HG03378 (cell line): ENCODE results near the gene PDK4.
"Not testable (repeated sequence)": the region's sequence is repeated elsewhere in the genome, so short reads cannot be mapped to it uniquely, and the experiment has no call there.

Source experiments
- ATAC-seq: cut with Tn5 transposase; IDR thresholded peaks from one replicate; pipeline ENCODE4 v1.9.1; 2021; ENCODE audit warnings: mild to moderate bottlenecking, moderate library complexity; ENCODE audit not compliant: unreplicated experiment

The PDK4 gene

DNA sequence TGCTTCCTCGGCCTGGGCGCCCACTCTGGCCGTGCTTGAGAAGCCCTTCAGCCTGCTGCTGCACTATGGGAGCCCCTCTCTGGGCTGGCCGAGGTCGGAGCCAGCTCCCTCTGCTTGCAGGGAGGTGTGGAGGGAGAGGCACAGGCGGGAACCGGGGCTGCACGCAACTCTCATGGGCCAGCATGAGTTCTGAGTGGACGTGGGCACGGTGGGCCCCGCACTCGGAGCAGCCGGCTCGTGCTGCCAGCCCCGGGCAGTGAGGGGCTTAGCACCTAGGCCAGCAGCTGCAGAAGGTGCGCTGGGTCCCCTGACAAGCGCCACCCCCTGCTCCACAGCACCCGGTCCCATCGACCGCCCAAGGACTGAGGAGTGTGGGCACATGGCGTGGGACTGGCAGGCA, 9.0 kb upstream of the PDK4 start:
- ATAC-seq, result no peak

DNA sequence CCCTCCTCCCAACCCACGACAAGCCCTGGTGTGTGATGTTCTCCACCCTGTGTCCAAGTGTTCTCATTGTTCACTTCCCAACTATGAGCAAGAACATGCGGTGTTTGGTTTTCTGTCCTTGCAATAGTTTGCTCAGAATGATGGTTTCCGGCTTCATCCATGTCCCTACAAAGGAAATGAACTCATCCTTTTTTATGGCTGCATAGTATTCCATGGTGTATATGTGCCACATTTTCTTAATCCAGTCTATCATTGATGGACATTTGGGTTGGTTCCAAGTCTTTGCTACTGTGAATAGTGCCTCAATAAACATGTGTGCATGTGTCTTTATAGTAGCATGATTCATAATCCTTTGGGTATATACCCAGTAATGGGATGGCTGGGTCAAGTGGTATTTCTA, 8.5 kb upstream of the PDK4 start:
- ATAC-seq, result not testable (repeated sequence)

DNA sequence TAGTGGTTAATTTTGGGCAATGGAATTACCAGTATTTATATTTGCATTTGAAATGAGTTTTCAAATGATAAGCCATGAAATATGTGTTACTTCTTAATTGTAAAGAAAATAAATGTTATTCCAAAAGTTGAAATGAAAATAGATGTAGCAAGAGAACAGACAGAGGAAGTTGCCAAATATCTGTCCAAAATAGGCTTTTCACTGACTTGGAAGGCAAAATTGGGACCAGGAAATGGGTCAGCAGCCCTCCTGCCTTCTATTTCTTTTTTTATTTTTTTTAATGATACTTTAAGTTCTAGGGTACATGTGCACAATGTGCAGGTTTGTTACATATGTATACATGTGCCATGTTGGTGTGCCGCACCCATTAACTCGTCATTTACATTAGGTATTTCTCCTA, 8.1 kb upstream of the PDK4 start:
- not testable (repeated sequence) for ATAC-seq

DNA sequence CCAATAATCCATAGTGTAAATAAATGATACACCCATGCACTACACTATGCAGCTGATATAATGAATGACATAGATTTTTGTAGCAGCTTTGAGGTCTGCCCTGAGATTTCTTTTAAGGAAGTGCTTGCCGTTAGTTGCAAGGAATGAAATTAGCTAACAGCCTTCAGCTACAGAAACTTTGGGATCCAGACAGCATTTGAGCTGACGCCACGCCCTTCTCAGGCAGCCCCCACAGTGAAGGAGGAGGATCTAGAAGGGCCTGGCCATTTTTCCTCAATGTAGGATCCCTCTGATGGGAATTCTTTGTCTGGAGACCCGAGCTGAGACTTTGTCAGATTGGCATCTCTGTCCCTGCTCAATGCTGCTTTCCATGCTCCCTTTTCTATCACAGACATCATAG, 6.1 kb upstream of the PDK4 start:
- ATAC-seq, result no peak

DNA sequence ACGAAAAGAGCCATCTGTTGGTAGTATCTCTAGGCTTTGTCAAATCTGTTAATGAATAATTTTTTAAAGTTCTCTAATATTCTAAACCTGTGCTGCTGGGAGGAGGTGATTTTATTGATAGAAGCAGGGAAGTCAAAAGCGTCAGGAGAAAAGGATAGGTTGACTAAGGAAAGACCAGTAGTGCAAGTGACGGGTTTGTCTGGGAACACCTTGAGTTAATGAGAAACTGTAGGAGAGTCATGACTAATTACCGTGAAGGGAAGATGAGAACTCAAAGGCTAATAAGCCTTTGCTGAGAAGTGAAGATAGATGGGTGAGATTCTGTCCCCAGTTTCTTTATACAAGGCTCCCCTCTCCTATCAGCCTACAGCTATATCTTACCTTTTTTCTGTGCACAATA, 5.0 kb upstream of the PDK4 start:
- no peak for ATAC-seq

DNA sequence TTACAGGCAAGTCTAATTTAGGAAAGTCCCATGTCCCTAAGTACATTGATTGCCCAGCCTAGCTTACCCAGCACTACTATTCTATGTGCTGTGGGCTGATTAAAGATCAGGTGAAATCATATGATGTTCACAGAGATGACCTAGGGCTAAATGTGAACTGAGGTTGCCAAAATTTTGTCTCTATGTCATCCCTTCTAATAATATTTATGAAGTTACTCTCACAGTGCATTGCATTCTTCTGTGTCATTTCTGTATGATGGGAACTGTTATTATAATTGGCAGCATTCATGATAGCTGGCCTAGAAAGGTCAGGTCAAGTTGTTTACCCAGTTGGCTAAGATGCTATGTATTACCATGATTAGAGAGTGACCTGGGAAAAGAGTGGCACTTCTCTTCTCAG, 2.8 kb upstream of the PDK4 start:
- no peak for ATAC-seq

DNA sequence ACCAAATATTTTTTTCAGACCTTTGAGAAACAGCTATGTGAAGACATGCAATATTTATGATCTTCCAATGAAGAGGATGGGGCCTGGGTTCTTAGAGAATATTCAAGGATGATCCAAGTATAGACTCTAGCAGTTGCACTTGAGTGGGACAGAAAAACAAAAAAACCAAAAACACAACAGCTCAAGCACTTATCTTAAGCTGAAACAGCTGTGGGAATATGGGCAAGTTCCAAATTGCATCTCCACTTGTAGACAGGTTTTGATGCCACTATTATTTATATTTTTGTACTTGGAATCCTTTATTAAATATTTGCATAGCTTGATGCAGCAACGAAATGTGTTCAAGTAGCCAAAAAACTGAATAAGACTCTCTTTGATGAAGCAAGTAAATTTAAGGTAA, 2.2 kb upstream of the PDK4 start:
- no peak for ATAC-seq

DNA sequence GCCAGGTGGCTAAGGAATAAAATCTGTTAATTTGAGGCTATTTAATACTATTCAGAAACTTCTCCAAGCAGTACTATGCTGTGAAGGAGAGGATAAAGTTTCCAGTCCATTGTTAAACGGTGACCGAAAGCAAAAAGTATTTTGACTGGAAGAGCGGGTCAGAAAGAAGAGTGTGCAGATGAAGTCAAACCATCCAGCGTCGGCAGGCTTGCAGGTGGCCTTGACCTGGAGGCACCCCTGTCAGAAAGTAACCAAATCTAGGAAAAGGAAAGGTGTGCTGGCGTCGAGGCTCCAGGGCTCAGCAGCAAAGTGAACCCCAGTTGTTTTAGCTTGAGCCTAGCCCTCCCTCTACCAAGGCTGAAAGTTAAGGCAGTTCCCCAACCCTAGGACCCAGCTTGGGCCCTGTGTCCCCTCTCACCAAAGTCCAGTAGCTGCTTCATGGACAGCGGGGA, 544 bp downstream of the PDK4 start:
- ATAC-seq, result no peak

DNA sequence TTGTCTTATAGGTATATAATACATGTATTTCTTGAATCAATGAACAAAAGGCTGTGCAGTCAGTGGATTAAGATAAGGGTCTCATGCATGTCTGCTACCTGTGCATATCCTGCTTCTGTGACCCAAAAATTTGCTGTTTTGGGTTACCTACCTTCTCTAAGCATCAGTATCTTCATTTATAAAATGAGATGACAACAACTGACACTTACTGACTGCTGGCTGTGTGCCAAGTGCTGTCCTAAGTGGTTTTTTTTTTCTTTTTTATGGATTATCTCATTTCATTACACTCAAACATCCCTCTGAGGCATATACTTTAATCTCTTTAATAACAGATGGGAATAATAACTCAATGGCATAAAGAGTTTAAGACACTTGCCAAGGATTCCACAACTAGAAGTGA, 2.1 kb downstream of the PDK4 start:
- ATAC-seq, result no peak

DNA sequence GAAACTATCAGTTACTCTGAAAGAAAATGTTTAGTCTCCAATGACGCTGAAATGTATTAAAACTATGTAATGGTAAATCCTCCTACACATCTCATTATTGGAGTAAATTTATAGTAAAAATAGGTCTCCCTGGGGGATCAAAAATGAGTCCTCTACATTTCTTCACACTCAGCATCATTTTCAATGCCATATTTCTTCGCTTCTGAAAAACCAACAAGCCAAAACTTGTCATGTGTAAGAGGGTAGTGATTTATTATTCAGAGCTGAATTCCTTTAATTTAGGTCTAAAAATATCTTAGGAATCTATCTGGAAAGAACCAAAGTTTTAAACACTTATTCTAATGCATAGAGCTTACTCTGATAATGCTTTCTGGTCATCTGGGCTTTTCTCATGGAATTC, 3.0 kb downstream of the PDK4 start:
- no peak for ATAC-seq

DNA sequence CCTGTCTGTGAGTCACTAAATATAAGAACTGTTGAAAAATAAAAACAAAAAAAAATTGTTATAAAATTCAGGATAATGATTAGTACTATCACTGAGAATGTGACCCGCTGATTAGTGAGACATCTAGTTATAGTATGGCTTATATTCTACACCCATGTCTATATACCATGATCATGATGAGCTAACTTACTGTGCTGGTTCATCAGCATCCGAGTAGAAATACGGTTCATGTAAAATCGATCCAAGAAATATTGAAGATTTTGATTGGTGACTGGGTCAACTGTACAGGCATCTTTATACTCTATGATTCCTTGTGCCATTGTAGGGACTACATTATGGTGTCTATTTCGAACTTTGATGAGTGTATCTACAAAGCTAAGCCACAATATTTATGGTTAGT, 3.7 kb downstream of the PDK4 start:
- ATAC-seq, result no peak

DNA sequence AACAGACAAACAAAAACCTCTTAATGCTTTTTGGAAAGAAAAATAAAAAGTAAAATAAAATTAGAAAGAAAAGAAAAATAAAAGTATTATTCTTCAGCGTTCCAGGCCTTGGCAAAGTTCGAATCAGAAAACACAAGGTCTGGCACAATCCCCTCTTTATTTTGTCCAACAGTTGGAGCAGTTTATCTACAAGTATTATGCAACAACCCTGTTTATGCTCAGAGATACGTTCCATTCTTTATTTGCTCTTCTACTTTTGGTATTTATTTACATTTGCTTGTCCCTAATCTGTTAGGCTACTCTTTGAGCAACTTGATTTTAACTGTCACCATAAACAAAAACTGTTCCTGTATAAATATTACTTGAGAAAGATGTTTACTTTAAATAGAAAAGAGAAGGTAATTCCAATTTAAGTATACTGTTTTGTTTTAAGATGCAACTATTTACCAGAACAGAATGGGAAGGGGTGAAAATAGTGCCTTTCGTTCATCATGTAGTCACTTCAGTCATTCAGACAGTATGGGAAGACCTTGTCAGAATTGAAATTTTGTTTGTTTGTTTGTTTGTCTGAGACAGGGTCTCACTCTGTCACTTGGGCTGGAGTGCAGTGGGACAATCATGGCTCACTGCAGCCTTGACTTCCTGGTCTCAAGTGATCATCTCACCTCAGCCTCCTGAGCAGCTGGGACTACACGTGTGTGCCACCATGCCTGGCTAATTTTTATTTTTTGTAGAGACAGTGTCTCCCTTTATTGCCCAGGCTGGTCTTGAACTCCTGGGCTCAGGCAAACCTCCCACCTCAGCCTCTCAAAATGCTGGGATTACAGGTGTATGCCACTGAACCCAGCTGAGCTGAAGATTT, 5.7 kb downstream of the PDK4 start:
- ATAC-seq, result no peak

DNA sequence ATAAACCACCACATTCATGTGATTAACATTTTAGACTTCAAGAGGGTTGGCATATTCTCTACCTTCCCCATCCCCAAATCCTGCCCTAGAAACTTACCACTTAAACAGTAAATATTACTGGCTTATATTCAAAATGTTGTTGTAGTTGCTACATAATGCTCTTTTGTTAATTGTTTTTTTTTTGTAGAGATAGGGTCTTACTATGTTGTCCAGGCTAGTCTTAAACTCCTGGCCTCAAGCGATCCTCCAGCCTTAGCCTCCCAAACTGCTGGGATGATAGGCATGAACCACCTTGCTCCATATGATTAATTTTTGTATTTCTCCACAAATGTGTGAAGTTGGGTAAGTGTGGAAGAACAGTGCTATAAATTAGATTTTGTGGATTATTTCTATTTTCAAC, 6.5 kb downstream of the PDK4 start:
- no peak for ATAC-seq

DNA sequence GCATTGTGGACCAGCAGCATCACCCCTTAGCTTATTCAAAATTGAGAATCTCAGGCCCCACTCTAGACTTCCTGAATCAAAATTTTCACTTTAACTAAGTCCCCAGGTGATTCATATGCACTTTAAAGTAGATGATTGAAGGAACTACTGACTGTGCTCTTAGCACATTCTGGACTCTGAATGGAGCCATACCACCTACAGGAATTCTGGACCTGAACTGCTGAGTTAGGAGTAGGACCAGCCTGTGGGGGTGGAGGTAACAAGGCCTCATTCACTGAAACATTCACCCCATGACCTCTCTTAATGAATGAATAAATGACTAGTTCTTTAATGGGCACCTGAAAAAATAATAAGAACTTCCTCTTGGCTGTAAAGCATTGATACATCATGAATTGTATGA, 7.3 kb downstream of the PDK4 start:
- no peak for ATAC-seq

DNA sequence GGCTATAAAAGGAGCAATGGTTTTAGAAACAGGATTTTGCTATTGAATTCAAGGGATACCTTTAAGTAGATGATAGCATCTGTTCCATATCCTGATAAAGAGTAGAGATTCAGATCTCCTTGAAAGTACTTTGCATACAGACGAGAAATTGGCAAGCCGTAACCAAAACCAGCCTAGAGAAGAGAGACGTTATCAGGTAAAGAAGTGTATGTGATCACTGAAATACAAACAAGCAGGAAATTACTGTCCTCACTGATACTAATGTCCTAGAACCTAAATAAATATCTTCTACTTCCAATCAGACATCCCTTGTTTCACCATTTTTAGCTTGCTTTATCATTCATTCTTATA, 9.4 kb downstream of the PDK4 start:
- ATAC-seq, result no peak

DNA sequence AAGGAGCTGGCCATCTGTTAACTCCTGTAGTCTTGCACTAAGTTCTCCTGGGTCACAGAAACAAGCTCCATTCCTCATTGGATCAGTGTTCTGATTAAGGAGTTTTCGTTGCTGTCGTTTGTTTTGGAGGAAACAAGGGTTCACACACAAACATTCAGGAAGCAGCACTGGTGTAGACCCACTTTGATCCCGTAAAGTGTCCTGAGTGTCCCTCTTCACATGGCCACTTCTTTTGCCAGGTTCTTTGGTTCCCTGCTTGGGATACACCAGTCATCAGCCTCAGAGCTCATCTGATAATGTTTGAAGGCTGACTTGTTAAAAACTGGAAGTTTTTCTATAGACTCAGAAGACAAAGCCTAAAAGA, 10.9 kb downstream of the PDK4 start:
- no peak for ATAC-seq

DNA sequence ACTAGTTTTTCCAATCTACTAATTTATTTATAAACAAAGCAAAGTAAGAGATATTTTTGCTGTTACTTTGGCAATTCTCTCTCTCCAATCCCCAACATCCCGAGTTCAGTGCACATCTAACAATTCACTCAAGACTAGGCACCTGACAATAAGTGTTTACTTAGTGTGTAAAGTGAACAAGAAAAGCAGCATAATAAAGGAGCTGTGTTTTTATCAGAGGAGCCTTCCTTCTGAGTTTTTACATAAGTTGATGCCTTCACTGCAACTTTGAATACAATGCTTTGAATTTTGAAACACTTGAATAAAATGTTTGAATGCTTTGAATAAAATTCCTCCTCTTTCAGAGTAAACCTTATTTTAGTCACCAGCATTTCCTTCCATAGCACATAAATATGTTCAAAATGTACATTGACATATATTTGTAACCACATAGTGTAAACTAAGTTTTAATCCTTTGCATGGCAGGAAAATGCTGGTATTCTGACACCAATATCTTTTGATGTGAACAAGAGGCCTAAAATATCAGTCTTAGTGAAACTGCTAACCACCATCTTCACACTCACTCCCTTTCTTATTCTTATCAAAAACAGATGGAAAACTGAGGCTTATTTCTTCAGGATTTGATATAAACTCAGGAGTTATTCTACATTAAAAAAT, 11.4 kb downstream of the PDK4 start:
- ATAC-seq, result no peak

DNA sequence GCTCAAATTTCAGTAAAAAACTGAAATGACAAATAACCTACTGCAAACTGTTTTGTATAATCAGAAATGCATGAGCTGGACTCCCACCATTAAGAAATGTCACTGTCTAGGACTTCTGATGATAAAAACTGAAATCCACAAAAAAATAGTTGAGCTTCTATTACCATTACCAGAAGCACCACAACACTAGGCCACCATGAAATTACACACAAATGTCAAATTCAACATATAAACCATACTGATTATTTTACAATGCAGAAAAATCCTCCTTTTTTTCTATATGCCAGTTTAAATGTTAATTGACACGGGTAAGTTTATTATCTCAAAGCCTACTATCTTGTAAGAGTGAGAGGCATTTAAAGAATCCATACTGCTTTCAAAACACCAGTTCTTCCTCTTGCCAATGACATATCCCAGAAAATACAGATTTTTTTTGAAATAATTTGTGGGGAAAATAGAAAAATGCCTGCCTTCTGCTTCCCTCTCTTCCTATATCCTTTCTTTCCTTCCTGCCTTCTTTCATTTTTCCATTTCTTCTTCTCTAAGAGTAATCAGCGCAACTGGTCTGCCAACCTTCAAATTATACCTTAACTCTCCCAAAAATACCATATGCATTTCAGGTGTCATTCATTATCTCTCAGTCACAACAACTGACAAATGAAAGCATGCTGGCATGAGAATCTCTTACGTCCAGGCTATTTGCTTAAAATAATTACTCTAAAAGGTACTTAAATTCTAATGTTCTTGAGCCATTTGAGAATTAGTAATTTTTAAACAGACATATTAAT, 12.3 kb downstream of the PDK4 start:
- ATAC-seq, result no peak

DNA sequence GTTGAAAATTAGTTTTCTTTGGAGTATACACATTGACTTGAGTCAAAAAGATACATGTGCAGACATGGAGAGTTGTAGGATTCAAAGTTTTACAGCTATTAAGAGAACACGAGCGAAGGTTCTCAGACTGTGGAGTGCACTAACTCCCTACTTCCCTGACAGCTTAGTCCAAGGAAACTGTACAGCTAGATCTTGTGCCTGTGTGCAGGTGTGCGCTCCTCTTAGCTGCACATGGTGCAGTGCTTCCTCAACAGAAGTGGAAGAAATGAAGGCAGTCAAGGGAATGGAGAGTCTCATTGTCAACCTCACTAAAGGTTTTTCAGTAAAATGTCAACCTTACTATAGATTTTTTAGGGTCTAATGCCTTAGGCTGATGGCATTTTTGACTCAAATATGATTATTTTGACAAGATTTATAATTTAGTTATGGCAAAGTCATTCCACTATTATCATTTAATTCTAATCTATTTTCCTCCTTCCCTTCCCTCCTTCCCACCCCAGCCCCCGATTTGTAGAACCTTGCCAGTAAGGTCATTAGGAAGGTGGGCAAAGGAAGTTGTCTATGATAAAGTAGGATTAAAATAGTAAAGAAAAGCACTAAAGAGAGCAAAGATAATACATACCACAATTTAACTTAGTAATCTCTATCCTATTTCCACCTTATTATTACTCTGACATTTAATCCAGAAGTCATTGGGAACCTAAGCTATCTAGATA, 13.6 kb downstream of the PDK4 start:
- no peak for ATAC-seq

DNA sequence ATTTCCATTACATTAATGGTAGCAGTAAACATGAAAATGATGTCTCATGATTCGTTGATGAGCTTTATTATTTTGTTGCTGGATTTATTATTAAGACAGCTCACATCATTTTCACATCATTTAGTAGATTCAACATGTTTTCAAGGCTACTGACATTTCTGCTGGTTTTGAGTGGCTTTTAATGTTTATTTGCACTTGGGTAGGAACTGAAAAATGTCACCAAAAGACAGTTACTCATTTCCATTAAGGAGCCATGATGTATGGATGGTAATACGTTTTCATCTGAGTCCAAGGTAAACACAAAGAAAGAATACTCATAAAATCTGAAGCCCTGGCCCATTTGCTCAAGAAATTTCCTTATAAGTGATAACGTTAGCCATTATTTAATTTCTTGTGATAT, 14.8 kb downstream of the PDK4 start:
- no peak for ATAC-seq

DNA sequence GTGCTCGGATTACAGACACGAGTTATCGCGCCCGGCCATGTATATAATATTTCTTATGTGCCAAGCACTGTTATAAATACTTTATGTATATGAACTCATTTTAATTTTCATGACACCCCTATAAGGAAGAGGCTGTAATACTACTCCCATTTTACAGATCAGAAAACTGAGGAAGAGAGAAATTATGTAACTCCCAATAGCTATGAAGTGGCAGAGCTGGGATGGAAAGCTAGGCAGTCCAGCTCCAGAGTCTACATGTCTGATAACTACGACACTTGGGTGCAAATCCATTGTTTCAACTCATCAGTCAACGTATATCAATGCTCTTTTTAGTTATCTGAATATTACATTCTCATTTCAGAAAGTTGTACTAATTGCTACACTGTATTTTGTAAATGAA, 17.0 kb downstream of the PDK4 start:
- no peak for ATAC-seq
